Right lobe of liver (tissue), 6 donors: Measurements from ENCODE around the gene LAD1. TPM values are rescaled to one million over a fixed set of nuclear protein-coding genes. Genes with fewer than 3 reads are reported as not detected.

Experiments used
- ATAC-seq, 4 donors: fragments of 200-7000 bp; cut with Tn5 transposase; one replicate each; pipeline ENCODE4 v1.9.1; 2020; ENCODE audit warnings: mild to moderate bottlenecking in 4 of 4, moderate library complexity in 4 of 4
- DNase-seq, 3 donors: peaks; one replicate each; pipeline ENCODE4 v3.0.0-alpha.2; 2020
- H3K27ac ChIP-seq, 3 donors: fragments of 200-600 bp; one replicate each; pipeline ENCODE4 v1.8.0; 2022
- H3K27me3 ChIP-seq, 2 donors: fragments of 200-600 bp; one replicate each; pipeline ENCODE4 v1.8.0; 2022
- H3K36me3 ChIP-seq, 4 donors: fragments of 200-600 bp; sonication (generic) in 1 of 4; one replicate each; pipeline versions ENCODE4 v1.5.1 to v1.8.0; 2017 to 2022; ENCODE audit warnings: control low read depth in 1 of 4
- H3K4me1 ChIP-seq, 4 donors: fragments of 200-600 bp; sonication (generic) in 1 of 4; one replicate each; pipeline versions ENCODE4 v1.5.1 to v1.8.0; 2017 to 2022; ENCODE audit warnings: control low read depth in 1 of 4
- H3K4me3 ChIP-seq, 3 donors: fragments of 200-600 bp; one replicate each; pipeline ENCODE4 v1.8.0; 2022
- H3K9me3 ChIP-seq, 4 donors: fragments of 200-600 bp; sonication (generic) in 1 of 4; one replicate each; pipeline versions ENCODE4 v1.5.1 to v1.8.0; 2017 to 2022; ENCODE audit warnings: control low read depth in 1 of 4
- POLR2A ChIP-seq: fragments of 450-650 bp; IDR thresholded peaks from one replicate; pipeline ENCODE4 v1.6.1; 2017; ENCODE audit warnings: antibody characterized with exemption, mild to moderate bottlenecking
- WGBS: methylation state at CpG from one replicate; pipeline ENCODE4 v1.1.6; 2018; ENCODE audit warnings: low coverage, low lambda C conversion rate; ENCODE audit not compliant: insufficient coverage; ENCODE audit errors: missing lambda C conversion rate; 5-methylcytosine and 5-hydroxymethylcytosine counted together
- intact Hi-C, 2 donors: fragments of 100-400 bp; cut with DNase I; formaldehyde crosslinking; loops; one replicate each; pipeline versions ENCODE4 v1.11.2 to v1.14.1; 2022
- long read RNA-seq: library from polyadenylated mRNA; unstranded; transcript quantifications from one replicate; pipeline ENCODE4 v2.0.0, GENCODE V29; 2019
- total RNA-seq, 6 experiments: library from RNA; depleted of rRNA in 2 of 6; stranded (reverse); fragments of >200 nt in 2 of 6; fragmentation: NEBNext Ultra II Directional in 3 of 6; extraction: Animal tissue kit (Norgen Biotek cat#: 25700) in 3 of 6; gene quantifications; one replicate each; pipeline versions ENCODE4 v1.1.0 to v1.2.4, GENCODE V29; 2016 to 2023
- TF ChIP-seq, protein P1 (sequence below), 4 donors: fragments of 200-600 bp in 3 of 4; fragments of 450-650 bp in 1 of 4; IDR thresholded peaks; one replicate each; pipeline versions ENCODE4 v1.5.1 to v1.8.0; 2016 to 2022; ENCODE audit warnings: antibody characterized with exemption in 4 of 4, mild to moderate bottlenecking in 2 of 4
- donor health status: DM: no; HTN: yes; CAD: no.
- donor health status: DM: no; HTN: no; CAD: no.
- donor health status: DM: no; HTN: no; CAD: no.
- donor health status: DM: no; HTN: yes; CAD: no.
- donor health status: DM: no; HTN: yes; CAD: no.

LAD1 gene, protein sequence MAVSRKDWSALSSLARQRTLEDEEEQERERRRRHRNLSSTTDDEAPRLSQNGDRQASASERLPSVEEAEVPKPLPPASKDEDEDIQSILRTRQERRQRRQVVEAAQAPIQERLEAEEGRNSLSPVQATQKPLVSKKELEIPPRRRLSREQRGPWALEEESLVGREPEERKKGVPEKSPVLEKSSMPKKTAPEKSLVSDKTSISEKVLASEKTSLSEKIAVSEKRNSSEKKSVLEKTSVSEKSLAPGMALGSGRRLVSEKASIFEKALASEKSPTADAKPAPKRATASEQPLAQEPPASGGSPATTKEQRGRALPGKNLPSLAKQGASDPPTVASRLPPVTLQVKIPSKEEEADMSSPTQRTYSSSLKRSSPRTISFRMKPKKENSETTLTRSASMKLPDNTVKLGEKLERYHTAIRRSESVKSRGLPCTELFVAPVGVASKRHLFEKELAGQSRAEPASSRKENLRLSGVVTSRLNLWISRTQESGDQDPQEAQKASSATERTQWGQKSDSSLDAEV
- total RNA-seq: 10 to 100 TPM; 12.2 to 26.7 (median 19.4) TPM
- long read RNA-seq, partial matches to known transcripts: 1 of 5 reads
- long read RNA-seq, other reads (novel, unspliced or antisense): 0 of 5 reads

DNA sequence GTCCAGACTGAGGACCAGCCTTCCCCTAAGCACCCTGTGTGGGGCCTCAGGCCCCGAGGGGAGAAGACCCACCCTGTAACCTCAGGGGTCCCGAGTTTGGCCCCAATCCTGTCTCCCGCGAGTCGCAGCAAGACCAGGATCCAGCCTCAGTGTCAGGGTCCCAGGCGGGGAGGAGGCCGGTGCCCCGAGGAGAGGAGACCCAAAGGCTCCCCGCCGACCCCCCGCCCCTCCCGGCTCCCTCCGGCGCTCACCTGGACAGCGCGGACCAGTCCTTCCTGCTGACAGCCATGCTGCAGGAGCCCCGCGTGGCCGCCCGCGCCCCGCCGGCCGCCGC lies at the start of gene LAD1:
TSS of gene LAD1 (minus strand) at position 307 of the 334 bp plus-strand sequence. CDS start at position 289, 18 bp downstream.
- H3K4me3 ChIP-seq: peak within 1 kb of the TSS; percentile 58 to 71 (median 66)
- DNase-seq: no peak
- no CpG with 5 or more reads among the region's 25 CpGs for WGBS
- no peaks in the 10 kb centered on the region for H3K27me3 ChIP-seq
- peak within 1 kb of the TSS; percentile 80 to 91 (median 84) for H3K27ac ChIP-seq
- TF ChIP-seq, protein P1, sequence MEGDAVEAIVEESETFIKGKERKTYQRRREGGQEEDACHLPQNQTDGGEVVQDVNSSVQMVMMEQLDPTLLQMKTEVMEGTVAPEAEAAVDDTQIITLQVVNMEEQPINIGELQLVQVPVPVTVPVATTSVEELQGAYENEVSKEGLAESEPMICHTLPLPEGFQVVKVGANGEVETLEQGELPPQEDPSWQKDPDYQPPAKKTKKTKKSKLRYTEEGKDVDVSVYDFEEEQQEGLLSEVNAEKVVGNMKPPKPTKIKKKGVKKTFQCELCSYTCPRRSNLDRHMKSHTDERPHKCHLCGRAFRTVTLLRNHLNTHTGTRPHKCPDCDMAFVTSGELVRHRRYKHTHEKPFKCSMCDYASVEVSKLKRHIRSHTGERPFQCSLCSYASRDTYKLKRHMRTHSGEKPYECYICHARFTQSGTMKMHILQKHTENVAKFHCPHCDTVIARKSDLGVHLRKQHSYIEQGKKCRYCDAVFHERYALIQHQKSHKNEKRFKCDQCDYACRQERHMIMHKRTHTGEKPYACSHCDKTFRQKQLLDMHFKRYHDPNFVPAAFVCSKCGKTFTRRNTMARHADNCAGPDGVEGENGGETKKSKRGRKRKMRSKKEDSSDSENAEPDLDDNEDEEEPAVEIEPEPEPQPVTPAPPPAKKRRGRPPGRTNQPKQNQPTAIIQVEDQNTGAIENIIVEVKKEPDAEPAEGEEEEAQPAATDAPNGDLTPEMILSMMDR (IDR thresholded peaks at IDR 0.05): no peak
- TF ChIP-seq POLR2A: no peak
- H3K4me1 ChIP-seq: peaks cover 0 to 37% (median 18%) of the 10 kb centered on the region in 4 donors
- no peaks in the 10 kb centered on the region for H3K9me3 ChIP-seq
- intact Hi-C loops: no loop called here
- H3K36me3 ChIP-seq: no peaks in the 10 kb centered on the region
- no peak for ATAC-seq

DNA sequence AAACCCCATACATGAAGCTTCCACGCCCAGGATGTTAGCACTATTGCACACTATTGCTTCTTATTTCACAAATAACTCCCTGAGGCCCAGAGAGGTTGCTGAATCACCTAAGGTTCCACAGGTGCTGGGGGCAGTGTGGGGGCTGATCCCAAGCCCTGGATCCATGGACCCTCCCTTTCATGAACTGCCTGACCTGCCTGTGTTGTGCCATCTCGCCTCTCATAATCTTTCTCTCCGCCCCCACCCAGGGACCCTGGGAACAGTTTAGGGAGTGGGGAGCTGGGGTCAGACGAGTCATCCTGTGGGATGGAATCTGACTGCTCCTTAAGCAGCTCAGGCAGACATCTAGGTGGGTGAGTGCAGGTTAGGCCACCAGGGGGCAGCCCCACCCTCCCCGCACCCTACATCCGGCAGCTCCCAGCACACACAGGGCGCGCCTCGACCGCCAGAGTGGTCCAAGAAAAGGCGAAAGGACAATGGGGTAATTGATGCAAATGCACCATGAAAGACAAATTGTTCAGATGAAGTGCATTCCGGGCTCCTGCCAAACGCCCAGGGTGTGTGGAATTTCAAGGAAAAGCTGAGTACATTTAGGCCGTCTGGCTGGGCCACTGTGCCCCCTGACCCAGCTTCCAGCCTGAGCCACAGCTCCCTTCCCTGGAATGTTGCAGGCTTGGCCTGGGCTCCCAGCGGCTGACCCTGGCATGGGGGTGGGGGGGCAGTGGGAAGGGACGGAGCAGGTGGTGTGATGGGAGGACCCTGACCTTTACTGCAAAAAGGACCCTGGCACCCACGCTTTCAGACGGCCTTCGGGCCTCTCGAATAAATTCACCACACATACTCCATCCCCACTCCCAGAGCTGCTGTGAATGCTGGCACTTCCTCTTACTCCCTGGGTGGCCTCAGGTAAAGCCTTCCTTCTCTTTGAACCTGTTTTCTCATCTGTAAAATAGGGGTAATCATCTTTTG lies 49.1 kb upstream of the LAD1 start:
- intact Hi-C loops: no loop called here

GRCh38 chr1:201445310-201445709 lies 46.2 kb upstream of the LAD1 start:
- TF ChIP-seq, protein P1 (IDR thresholded peaks at IDR 0.05): no peak
- TF ChIP-seq POLR2A: no peak
- no peak overlapping the region for H3K4me3 ChIP-seq
- ATAC-seq (no peak), DNase-seq (no peak)
- no peaks in the 10 kb centered on the region for H3K4me1 ChIP-seq
- intact Hi-C loops: no loop called here
- H3K36me3 ChIP-seq: no peaks in the 10 kb centered on the region
- H3K9me3 ChIP-seq: no peaks in the 10 kb centered on the region
- WGBS: 87% methylated on average over 6 of the region's 6 CpGs
- H3K27ac ChIP-seq: no peak overlapping the region
- no peaks in the 10 kb centered on the region for H3K27me3 ChIP-seq

More for the DNA sequence above, 49.1 kb upstream of the LAD1 start:
- DNase-seq (peak; percentile 60 to 68 (median 64)), ATAC-seq (peak; percentile 84 to 91 (median 90))
- H3K27ac ChIP-seq: no peak overlapping the region
- no peak for TF ChIP-seq POLR2A
- TF ChIP-seq, protein P1 (IDR thresholded peaks at IDR 0.05): peak; percentile 65 to 89 (median 76)
- no peak overlapping the region for H3K4me3 ChIP-seq
- WGBS: 15% methylated on average over 11 of the region's 20 CpGs
- H3K9me3 ChIP-seq: no peaks in the 10 kb centered on the region
- no peaks in the 10 kb centered on the region for H3K36me3 ChIP-seq
- H3K4me1 ChIP-seq: no peaks in the 10 kb centered on the region
- H3K27me3 ChIP-seq: no peaks in the 10 kb centered on the region

- 84% methylated on average over 4 of the region's 4 CpGs for WGBS
- intact Hi-C loops: no loop called here
- H3K27me3 ChIP-seq: no peaks in the 10 kb centered on the region
- H3K36me3 ChIP-seq: no peaks in the 10 kb centered on the region
- no peaks in the 10 kb centered on the region for H3K4me1 ChIP-seq
- no peak for DNase-seq
- no peak overlapping the region for H3K4me3 ChIP-seq
- H3K9me3 ChIP-seq: no peaks in the 10 kb centered on the region
- TF ChIP-seq, protein P1 (IDR thresholded peaks at IDR 0.05): no peak
- TF ChIP-seq POLR2A: no peak
- H3K27ac ChIP-seq: no peak overlapping the region
- ATAC-seq: no peak
These were observed 45.7 kb upstream of the LAD1 start for GRCh38 chr1:201444792-201445191.
